ENCODE results near the gene RAB7A.
"Not testable (repeated sequence)": the region's sequence is repeated elsewhere in the genome, so short reads cannot be mapped to it uniquely, and the experiment has no call there.

Gene RAB7A

DNA sequence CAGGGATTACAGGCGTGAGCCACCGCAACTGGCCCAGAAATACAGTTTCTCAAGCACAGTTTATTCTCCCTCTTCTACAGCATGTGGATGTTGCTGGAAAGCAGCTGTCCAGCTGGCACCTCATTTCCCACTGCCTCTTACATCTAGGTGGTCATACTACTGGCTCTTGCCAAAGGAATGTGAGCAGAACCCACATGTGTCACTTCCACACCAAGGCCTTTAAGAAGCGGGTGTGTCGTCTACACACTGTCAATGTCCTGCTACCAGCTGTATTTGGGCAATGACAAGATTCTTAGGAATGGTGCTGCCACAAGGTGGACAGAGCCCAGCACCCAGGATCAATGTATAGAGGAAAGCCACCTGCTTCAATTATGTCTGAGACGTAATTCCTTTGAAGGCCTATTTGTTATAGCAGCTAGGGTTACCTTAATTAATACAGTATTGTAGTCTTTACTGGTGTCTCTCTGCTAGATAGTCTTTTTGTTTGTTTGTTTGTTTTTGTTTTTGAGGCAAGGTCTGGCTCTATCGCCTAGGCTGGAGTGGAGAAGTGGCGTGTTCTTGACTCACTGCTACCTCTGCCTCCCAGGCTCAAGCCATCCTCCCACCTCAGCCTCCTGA, 15.1 kb upstream of the RAB7A start:
- no peak for DNase-seq (ENCODE audit: low read depth)

DNA sequence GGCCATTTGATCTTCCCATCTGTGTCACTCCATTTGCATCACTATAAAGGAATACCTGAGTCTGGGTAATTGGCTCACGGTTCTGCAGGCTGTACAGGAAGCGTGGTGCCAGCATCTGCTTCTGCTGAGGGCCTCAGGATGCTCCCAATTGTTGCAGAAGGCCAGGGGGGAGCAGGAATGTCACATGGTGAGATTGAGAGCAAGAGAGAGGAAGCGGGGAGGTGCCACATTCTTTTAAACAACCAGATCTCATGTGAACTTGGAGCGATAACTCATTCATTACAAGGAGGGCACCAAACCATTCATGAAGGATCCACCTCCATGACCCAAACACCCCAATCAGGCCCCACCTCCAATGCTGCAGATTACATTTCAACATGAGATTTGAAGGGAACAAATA, 13.1 kb upstream of the RAB7A start:
- DNase-seq (ENCODE audit: low read depth) = no peak

DNA sequence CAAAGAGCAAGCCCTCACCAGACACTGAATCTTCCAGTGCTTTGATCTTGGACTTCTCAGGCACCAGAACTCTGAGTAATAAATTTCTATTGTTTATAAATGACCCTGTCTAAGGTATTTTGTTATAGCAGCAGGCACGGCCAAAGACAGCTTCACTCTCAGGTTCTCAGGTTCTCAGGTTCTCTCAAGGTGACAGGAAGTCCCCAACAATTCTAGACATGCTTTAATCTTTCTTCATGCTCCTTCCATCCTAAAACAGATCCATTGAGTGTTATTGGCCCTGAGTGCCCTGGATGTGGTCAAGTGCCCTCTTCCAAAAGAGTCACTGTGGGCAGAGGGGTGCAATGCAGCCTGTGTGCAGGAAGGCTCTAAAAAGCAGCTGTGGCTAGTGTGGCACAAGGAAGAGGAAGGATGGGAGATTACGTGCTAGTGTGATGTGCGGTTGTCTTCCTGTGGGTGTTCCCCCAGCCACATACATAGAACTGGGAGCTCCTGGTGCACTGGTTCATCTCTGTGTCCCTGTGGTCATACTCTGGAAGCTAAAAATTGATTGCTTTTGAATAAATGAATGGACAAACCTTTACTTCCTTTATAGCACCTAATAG, 11.0 kb upstream of the RAB7A start:
- no peak for DNase-seq (ENCODE audit: low read depth)

DNA sequence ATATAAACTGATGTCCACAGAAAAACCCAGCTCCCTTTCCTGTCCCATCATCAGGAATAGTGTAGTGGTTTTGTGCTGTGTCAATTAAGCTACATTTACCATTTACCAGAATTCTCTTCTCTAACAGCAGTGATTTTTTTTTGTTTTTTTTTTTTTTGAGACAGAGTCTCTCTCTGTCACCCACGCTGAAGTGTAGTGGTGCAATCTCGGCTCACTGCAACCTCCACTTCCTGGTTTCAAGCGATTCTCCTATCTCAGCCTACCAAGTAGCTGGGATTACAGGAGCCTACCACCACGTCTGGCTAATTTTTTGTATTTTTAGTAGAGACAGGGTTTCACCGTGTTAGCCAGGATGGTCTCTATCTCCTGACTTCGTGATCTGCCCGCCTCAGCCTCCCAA, 7.1 kb upstream of the RAB7A start:
- DNase-seq (ENCODE audit: low read depth) = not testable (repeated sequence)

DNA sequence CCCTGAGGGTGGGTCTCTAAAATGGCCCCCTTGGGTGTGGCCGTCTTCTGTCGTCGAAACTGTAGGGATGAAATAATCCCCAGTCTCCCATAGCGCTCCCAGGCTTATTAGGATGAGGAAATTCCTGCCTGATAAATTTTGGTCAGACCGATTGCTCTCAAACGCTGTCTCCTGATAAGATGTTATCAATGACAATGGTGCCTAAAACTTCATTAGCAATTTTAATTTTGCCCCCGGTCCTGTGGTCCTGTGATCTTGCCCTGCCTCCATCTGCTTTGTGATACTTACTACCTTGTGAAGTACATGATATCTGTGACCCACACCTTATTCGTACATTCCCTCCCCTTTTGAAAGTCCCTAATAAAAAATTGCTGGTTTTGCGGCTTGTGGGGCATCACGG, 5.1 kb upstream of the RAB7A start:
- no peak for DNase-seq (ENCODE audit: low read depth)

DNA sequence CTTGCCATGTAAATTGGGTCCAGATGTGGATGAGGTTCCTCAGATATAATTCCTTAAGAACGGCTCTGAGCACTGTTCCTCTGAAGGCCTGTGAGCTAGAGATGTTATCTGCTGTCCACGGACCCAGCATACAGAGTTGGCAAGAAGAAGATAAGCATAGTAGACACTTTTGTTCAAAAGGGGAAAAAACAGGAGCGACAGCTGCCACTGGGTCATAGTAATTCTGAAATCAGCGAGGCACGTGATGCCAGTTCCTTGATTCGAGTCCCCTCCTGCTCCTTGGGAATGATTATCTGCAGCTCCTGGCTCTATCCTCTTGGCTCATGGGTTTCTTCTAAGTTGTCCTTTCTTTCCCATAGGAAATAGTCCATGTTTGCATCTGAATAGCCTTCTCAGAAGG, 2.5 kb upstream of the RAB7A start:
- DNase-seq (ENCODE audit: low read depth) = no peak

DNA sequence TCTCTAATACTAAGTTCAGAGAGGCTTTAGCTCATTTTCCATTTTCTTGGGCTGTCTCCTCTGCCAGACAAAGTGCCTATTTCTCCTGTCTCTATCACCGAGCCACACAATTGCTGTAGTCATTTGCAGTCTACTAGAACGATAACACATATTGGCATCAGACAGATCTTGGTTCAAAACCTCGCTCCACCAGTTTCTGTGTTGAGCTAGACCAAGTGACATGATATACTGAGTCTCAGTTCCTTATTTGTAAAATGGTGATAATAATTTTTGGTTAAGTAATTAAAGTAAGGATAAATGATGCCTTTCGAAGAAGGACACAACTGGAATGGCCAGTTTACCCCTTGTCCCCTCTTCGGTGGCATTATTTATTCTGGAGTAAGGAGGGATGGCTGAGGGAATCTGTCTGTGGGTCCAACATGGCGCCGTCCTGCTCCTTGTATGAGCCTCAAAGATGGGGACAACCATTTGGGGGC, 398 bp upstream of the RAB7A start:
- no peak for DNase-seq (ENCODE audit: low read depth)

DNA sequence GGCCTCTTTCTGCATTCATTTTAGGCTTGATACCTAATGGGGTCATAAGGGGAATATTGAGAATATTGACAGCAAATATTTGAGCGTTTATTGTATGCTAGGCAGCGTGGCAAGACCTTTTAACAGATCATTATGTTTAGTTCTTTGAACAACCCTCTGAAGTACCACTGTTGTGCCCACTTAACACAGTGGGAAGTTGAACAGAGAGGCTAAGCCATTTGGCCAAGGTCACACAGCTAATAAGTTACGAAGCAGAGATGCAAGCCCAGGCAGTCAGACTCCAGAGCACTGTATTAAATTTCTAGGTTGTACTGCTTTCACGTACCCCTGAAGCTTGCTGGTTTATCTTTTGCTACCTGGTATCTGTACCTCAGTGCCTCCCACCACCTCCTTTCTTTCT, 1.1 kb downstream of the RAB7A start:
- no peak for DNase-seq (ENCODE audit: low read depth)

DNA sequence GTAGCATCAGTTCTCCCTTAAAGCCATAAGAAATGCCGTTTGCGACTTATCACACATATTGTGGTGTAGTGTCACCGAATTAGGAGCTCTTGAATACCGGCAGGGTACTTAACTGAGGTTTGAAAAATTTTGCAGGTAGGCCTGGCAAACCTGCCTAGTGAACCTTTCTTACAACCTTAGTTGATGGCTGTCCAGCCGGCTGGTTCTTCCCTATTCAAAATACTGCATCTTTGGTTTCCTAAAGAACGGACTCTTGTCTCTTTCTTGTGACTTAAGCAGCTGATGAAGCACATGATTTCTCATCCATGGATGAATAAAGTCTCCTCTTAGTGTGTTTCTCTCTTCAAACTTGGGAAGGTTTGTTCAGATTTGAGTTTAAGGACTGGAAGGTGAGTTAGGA, 1.5 kb downstream of the RAB7A start:
- no peak for DNase-seq (ENCODE audit: low read depth)

DNA sequence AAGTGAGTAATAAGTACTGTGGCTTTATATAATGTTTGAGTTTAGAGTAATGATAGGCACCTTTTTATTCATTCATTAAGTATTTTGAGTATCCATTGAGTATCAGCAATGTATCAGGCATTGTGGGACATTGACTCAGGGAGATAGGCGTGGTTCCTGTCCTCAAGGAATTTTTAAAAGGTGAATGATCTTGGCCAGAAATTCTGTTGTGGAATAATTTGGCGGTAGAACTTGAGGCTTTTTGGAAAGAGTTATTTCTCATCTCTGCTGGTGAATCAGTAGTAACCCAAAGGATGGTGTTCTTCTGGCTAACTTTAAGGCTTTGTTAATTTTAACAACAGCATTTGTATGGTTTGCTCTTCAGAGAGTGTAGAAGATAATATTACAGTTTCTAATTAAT, 2.0 kb downstream of the RAB7A start:
- no peak for DNase-seq (ENCODE audit: low read depth)

DNA sequence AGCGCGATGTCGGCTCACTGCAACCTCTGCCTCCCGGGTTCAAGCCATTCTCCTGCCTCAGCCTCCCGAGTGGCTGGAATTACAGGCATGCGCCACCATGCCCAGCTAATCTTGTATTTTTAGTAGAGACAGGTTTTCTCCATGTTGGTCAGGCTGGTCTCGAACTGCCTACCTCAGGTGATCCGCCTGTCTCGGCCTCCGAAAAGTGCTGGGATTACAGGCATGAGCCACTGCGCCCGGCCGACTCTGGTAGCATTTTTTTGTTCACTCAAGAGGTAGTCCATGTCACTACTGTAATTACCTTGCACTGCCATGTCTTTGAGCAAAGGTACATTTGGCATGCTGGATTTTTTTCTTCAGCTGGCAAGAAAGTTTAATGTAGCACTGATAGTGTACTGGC, 2.5 kb downstream of the RAB7A start:
- not testable (repeated sequence) for DNase-seq (ENCODE audit: low read depth)

DNA sequence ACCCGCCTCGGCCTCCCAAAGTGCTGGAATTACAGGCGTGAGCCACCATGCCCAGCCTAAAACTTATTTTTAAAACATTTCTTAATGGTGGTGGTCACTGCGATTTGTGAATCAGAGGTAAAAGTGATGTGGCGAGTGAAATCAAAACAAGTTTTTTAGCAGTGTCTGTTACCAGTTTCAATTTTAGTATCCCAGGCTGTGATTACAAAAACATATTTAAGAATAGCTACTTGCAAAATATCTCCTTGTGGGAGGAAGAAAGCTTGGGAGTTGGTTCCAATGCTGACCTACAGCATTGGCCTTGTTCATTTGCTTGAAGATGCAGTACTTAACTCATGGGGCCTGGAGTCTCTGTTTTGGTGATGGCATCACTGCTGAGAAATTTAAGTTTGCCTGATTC, 4.5 kb downstream of the RAB7A start:
- no peak for DNase-seq (ENCODE audit: low read depth)

DNA sequence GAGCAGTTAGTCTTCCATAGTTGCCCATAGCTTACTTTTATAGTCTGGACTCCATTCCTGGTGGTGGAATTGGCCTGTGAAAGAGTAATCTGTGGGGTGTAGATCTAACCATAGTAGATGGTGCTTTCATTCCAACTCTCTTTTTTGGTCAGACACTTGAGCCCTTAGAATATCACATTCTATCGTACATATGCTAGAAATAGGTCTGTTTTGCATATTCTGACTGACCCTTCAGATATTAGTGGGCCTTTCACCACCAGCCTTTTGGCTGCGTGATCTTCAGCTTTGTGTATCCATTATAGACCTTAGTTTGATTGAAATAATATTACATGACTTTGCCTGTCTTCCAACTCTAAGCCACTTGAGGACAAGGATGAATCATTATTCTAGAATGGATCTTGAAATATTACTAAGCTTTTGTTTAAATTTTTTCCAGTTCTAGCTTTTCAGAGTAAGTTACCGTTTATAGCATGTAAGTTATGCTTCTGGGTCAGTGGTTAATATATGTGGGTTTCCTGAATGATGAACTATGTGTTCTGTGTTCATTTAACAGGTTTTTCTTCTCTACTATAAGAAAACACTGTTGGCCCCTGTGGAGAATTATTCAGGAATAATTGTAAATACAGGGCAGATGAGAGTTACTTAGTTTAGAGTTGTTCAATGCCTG, 8.7 kb downstream of the RAB7A start:
- no peak for DNase-seq (ENCODE audit: low read depth)

DNA sequence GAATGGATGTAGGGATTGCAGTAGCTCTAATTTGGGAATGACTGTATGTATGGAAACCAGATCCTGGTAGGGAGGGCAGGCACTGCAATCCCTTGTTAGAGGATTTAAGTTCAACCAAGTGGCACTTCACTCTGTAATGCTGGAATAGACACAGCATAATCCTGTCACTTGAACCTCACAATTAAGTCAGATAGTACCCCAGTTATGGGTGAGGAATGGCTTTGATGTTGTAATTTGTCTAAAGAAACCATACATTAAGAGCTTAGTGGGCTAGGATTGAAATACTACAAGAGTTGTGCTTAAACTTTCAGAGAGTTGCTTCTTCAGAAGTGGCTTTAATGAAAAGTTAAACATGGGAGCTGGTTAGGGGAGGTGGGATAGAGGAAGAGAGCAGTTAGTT, 9.3 kb downstream of the RAB7A start:
- DNase-seq (ENCODE audit: low read depth) = no peak

DNA sequence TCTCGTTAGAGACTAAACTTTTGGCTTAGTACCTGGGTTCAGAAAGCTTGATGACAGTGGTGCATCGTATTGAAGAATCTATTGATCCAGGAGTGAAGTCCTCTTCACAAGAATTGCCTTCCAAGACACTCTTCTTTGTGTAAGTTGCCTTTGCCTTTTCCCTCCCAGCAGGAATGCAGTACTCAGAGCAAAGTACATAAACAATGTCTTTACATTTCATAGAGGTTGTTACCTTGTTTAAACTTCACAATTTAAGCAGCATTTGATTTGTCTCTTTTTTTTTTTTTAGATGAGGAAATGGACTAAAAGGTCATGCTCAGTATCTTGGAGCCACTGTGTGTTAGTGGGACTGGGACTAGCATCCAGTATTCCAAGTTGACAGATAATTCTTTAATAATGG, 9.9 kb downstream of the RAB7A start:
- DNase-seq (ENCODE audit: low read depth) = no peak

DNA sequence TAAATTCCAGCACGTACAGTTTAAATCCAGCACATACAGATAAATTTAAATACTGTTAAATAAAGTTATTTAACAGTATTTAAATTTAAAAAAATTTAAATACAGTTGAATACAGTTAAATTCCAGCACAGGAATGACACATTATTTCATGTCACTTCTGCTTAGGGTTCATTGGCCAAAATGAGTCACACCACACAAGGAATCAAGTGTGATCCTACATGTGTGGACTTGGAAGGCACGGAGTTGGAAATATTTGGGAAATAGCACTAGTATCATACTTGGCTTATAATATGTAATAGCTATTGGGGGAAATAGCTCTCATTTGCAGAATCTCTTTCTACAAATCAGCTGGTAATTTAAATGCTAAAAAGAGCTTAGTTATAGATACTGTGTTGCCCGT, 10.6 kb downstream of the RAB7A start:
- no peak for DNase-seq (ENCODE audit: low read depth)

DNA sequence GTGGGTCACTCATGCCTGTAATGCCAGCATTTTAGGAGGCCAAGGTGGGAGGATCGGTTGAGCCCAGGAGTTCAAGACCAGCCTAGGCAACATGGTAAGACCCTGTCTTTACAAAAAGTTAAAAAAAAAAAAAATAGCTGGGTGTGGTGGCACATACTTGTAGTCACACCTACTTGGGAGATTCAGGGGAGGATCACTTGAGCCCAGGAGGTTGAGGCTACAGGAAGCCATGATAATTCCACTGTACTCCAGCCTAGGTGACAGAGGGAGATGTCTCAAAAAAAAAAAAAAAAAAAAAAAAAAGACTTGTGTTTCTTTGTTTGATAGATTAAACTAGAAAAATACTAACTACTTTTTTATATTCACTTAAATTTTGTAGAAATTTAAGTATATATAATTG, 14.6 kb downstream of the RAB7A start:
- DNase-seq (ENCODE audit: low read depth) = no peak

DNA sequence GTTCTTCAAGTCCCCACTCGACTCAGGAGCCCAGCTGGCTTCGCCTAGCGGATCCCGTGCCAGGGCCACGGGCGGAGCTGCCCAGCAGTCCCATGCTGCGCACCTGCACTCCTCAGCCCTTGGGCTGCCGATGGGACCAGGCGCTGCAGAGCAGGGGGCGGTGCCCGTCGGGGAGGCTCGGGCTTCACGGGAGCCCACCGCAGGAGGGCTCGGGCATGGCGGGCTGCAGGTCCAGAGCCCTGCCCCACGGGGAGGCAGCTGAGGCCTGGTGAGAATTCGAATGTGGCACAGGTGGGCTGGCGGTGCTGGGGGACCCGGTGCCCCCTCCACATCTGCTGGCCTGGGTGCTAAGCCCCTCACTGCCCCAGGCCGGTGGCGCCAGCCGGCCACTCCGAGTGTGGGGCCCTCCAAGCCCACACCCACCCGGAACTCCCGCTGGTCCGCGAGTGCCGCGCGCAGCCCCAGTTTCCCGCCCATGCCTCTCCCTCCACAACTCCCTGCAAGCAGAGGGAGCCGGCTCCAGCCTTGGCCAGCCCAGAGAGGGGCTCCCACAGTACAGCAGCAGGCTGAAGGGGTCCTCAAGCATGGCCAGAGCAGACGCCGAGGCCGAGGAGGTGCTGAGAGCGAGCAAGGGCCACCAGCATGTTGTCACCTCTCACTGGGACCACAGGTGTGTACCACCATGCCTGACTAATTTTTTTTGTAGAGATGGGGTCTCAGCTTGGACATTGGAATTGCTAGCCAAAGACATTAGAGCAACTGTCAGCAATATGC, 17.0 kb downstream of the RAB7A start:
- no peak for DNase-seq (ENCODE audit: low read depth)

DNA sequence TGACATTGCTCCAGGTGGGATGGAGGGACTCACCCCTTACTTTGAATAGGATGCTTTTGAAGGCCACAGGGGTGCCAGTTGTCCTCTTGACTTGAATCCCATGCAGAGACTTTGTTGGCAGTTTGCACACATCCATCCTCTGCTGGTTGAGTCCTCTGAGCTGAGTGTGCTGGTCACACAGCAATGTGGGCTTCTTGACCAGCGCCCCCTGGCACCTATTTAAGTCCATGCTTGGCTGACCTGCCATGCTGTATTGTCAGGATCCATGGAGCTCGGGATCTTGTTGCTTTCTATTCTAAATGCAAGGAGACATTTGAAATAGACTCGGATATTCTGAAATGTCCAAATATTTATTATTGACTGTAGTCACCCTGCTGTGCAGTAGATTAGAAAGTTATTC, 19.8 kb downstream of the RAB7A start:
- DNase-seq (ENCODE audit: low read depth) = no peak

DNA sequence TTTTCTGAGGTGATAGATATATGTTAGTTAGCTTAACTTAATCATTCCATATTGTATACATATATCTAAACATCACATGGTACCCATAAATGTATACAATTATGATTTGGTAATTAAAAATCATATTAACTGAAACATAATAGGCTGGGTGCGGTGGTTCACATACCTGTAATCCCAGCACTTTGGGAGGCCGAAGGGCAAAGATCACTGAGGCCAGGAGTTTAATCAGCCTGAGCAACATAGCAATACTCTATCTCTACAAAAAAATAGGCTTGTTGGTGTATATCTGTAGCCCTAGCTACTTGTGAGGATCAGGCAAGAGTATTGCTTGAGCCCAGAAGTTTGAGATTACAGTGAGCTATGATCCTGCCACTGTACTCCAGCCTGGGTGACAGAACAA, 20.9 kb downstream of the RAB7A start:
- DNase-seq (ENCODE audit: low read depth) = no peak

DNA sequence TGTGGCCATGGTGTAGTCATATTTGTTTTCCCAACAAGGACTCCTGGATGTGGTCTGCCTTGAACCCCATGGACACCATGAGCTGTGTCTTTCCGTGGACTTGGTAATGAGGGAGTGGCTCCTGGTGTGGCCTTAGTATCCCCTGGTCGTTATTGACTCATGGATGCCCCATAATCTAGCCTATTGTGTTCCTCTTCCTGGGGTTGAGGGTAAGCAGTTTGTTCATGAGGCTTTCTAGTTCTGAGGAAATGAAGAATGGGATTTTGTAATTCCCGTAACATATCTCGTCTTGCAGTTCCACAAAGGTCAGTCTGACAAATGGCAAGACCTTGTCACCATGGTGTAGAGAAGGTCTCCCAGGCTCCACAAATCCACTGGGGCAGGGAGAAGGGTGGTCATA, 22.6 kb downstream of the RAB7A start:
- DNase-seq (ENCODE audit: low read depth) = no peak

DNA sequence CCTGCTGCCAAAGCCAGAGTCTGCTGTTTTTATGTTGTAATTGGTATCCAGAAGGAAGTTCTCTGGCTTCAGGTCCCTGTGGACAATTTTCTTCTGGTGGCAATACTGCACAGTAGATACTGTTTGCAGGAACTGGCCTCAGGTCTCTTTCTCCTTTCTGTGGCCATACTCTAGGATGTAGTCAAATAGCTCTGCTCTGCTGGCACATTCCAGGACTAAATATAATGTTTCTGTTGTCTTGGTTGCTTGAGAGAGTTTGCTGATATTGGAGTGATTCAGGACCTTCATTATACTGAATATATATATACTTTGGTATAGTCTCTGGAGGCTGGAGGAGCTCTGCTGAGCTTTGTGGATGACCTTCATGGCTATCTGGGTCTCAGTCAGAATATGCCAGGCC, 23.1 kb downstream of the RAB7A start:
- no peak for DNase-seq (ENCODE audit: low read depth)

DNA sequence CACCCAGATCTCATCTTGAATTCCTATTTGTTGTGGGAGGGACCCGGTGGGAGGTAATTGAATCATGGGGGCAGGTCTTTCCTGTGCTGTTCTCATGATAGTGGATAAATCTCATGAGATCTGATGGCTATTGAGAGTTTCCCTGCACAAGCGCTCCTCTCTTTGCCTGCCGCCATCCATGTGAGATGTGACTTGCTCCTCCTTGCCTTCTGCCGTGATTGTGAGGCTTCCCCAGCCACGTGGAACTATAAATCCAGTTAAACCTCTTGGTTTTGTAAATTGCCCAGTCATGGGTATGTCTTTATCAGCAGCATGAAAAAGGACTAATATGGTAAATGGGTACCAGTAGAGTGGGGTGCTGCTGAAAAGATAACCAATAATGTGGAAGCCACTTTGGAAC, 23.6 kb downstream of the RAB7A start:
- not testable (repeated sequence) for DNase-seq (ENCODE audit: low read depth)
